ENCODE data around the gene RNF223.
"Not testable (repeated sequence)": the region's sequence is repeated elsewhere in the genome, so short reads cannot be mapped to it uniquely, and the experiment has no call there.

The RNF223 gene

GRCh38 chr1:1069711-1070676 lies 4.1 kb downstream of the RNF223 start:
- peak in 1 of 6 experiments; percentile 51 for DNase-seq

GRCh38 chr1:1069056-1069710 lies 4.9 kb downstream of the RNF223 start:
- DNase-seq, result peak; percentile 80 to 94 (median 91)

GRCh38 chr1:1068517-1069055 lies 5.5 kb downstream of the RNF223 start:
- DNase-seq, result peak; percentile 49 to 76 (median 73)

- no peak for DNase-seq
Observed at GRCh38 chr1:1067860-1068516, 6.1 kb downstream of the RNF223 start.

GRCh38 chr1:1067284-1067859 lies 6.7 kb downstream of the RNF223 start:
- DNase-seq, result no peak

- DNase-seq, result no peak
Observed at GRCh38 chr1:1066403-1067283, 7.5 kb downstream of the RNF223 start.

- not testable (repeated sequence) for DNase-seq
Observed at GRCh38 chr1:1065940-1066304, 8.2 kb downstream of the RNF223 start.

- no peak for DNase-seq
Observed at GRCh38 chr1:1065265-1065939, 8.7 kb downstream of the RNF223 start.

- DNase-seq, result peak; percentile 37 to 77 (median 67)
Observed at GRCh38 chr1:1063945-1064831, 9.9 kb downstream of the RNF223 start.

GRCh38 chr1:1063261-1063944 lies 10.7 kb downstream of the RNF223 start:
- no peak for DNase-seq

- DNase-seq, result no peak
Observed at GRCh38 chr1:1062348-1063163, 11.6 kb downstream of the RNF223 start.

- no peak for DNase-seq
Observed at GRCh38 chr1:1061682-1062345, 12.3 kb downstream of the RNF223 start.

GRCh38 chr1:1060281-1061000 lies 13.7 kb downstream of the RNF223 start:
- DNase-seq, result no peak

- DNase-seq, result peak; percentile 72 to 90 (median 86)
Observed at GRCh38 chr1:1059494-1060280, 14.4 kb downstream of the RNF223 start.

- DNase-seq, result peak in 2 of 6 experiments; percentile 55 to 65
Observed at GRCh38 chr1:1058921-1059493, 15.1 kb downstream of the RNF223 start.

Data from stimulated activated naive CD4-positive, alpha-beta T cell (primary cell).